Stimulated activated CD8-positive, alpha-beta memory T cell treated with anti-CD3 and anti-CD28 coated beads, Interleukin-12 subunit alpha, Interleukin-12 subunit beta, amount 100 ng/mL, for 24 hours (primary cell): ENCODE data around the gene PHB1.
"Not testable (repeated sequence)": the region's sequence is repeated elsewhere in the genome, so short reads cannot be mapped to it uniquely, and the experiment has no call there.

Experiments used
- DNase-seq: peaks from one replicate; pipeline ENCODE4 v3.0.0-alpha.2; 2020; ENCODE audit errors: extremely low read depth

Gene PHB1

DNA sequence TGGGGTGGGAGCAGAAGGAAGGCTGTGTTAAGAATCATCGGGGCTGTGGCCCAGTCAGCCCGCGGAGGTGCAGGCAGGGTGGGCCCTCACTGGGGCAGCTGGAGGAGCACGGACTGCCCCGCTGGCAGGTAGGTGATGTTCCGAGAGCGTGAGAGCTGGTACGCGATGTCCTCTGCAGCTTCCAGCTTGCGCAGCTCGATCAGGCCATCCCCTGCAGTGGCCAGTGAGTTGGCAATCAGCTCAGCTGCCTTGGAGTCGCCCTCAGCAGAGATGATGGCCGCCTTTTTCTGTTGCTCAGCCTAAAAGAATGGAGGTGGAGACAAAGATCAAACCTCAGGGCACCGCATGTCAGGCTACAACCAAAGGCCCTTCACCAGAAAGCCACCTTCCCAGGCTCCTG, 9.8 kb downstream of the PHB1 start:
- no peak for DNase-seq

DNA sequence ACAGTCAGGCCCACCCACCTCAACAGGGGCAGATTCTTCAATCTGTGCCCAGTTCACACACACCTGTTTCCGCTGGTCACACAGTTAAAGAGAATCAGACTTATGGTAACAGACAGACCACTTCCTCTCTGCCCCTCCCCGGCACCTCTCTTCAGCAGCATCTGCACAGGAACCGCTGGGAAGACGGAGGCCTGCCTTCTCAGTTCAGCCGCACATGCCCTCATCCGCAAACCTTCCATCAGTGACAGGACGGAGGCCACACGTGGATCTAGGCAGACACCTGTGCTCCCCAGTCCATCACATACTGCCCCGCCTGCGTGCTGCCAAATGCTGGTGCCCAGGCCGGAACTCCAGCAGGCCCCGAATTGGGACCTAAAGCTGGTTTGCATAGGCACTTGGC, 10.3 kb downstream of the PHB1 start:
- DNase-seq = no peak

DNA sequence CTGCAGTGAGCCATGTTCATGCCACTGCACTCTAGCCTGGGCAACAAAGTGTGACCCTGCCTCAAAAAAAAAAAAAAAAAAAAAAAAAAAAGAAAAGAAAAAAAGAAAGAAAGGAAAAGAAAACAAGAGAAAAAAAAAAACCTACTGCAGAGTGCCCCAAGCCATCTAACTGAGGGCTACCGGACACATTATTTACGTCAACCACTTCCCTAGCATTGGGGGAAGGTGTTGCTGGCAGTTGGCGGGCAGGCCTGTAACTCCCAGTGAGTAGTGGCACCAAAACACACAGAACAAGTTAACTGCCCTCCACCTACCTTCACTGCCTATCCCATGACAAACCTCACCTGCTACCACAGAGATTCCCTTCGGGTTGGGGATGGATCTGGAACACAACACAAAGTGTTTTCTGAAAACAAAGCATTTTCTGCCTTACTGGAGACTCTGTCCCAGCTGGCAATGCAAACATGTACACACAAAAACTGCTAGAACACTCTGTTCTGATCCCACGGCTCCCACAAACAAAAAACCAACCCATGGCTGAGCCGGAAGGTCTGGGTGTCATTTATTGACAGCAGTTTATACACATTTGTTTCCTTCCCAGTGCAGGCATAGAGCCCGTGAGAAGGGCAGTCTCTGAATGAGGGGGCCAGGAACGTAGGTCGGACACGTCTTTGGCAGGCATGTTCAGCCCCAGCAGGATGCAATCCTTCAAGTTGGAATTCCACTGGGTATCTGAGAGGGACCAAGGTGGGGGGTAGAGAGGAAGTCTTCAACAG, 11.0 kb downstream of the PHB1 start:
- no peak for DNase-seq

DNA sequence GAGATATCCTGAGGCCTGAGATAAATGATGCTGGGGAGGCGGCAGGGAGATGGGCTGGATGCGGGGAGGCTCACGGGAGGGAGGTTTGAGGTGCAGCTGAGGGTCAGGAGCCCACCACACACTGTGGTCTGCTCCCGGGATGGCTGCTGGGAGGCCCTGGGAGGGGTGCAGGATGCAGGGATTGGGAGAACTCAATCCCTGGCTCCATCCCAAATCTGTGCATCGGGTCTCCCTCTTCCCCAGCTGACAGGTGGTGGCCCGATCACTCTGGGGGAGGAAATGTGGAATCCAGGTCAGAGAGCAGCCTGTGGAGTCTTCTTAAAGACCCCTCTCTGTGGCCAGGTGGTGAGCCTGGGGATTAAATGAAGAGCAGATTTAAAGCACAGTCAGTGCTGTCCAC, 12.0 kb downstream of the PHB1 start:
- no peak for DNase-seq

DNA sequence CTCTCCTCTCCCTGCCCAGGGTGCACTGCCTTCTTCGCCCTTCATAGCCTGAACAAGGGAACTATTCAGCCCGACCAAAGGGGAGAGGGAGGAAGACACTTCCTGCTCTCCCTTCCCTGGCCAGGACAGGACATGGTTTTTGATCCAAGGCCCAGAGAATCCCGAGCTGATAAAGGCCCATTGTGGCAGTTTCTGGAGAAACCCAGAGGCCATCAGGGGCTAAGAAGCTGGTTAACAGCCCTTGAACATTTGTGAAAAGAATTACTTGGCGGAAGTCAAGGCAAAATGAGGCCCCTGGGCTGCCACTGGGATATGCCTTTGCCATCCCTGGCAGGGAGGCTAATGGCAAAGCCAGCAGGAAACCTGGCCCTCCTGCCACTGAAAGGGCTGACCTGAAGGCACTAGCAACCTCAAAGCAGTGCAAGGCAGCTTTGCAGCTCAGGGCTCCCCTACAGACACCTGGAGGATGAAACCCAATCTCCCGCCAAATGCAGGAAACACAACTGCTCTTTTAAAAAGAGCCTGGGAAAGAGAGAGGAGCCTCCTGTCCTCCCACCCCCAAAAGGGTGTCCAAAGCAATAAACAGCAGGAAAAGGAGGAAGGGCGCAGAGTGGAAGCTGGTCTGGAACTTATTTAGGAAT, 12.6 kb downstream of the PHB1 start:
- DNase-seq = no peak

DNA sequence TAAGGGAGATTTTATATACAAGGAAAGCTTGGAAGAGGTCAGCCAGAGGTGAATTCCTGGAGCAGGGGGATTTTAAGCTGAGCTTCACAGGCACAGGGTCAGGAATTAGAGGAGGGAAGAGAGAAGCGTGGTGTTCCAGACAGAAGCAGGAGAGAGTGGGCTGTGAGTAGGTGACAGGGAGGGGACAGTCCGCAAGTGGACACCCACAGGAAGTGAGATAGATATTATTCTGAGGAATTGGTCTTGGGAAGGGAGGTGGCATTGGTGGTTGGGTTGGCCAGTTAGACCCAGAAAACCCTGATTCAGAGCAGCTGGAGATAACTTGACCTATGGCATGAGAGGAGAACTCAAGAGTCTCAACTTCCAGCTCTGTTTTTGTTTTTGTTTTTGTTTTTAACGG, 14.7 kb downstream of the PHB1 start:
- DNase-seq = no peak

DNA sequence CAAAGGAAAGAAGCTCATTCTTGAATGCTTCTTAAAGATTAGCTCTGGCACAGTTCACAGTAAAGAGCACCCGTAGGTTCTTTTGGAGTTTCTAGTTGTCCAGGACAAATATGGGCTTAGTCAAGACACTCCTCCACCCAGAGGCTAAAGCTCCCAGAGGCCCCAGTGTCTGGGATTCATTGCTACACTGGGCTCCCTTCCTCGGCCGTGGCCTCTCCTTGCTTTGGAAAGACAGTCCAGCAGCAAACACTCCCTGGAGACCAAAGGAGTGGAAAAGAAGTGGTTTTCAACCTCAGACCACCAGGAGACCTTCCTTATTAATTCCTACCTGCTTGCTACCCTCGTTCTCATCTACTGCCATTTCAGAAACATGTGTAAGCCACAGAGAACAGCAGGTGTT, 17.1 kb downstream of the PHB1 start:
- no peak for DNase-seq

DNA sequence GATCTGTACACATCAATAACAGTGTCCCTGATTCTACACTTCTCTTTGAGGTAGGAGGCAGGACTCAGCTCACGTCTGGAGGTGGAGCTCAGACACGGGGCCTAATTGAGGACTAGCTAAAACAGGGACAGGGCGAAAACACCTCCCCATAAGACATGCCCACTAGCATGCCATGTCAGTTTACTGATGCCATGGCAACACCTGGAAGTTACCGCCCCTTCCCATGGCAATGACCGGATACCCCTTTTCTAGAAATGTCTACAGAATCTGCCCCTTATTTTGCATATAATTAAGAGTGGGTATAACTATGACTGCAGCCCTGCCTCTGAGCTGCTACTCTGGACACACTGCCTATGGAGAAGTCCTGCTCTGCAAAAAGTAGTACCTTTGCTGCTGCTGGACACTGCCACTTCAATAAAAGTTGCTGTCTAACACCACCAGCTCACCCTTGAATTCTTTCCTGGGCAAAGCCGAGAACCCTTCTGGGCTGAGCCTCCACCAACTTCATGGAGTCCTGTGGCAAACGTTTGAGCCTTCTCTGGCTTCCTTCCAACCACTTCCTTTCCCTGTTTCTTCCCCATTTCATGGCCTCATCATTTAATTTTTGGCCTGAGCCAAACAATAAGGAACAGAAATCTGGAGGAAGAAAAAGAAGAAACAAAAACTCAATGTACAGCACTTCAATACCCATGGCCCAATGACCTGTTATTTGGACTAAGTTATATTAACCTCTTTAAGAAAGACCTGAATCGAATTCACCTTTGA, 21.0 kb downstream of the PHB1 start:
- DNase-seq = no peak

DNA sequence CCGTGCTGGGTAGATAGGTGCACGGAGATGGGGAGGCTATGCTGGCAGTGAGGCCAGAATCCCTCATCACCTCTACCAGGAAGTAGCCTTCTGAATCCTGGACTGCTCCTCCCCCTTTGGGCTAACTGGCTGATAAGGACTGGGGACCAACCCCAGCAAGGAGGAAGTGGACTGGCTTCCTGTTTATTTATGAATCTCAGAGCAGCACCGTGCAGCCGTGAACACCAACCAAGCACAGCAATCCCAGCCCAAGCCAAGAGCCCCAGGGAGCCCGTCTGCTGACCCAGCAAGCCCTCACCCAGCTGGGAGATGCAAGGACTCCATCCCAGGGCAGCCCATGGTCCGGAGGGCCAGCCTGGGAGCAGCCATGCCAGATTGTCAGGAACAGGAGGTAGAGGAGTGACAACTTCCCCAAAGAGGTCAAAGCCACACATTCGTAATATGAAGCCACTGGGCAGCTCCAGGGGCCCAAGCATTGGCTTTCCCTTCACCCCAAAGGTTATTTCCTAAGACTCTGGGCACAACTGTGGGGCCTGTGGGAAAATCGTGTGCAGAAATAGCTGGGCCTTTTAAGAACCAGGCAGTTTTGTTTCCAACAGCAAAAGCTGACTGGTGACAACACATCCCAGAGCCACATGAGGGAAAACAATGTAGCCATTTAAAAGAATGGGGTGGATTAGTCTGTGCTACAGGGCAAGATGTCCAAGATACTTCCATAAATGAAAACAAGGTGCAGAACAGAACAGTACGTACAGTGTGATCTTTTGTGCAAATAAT, 23.9 kb downstream of the PHB1 start:
- no peak for DNase-seq

DNA sequence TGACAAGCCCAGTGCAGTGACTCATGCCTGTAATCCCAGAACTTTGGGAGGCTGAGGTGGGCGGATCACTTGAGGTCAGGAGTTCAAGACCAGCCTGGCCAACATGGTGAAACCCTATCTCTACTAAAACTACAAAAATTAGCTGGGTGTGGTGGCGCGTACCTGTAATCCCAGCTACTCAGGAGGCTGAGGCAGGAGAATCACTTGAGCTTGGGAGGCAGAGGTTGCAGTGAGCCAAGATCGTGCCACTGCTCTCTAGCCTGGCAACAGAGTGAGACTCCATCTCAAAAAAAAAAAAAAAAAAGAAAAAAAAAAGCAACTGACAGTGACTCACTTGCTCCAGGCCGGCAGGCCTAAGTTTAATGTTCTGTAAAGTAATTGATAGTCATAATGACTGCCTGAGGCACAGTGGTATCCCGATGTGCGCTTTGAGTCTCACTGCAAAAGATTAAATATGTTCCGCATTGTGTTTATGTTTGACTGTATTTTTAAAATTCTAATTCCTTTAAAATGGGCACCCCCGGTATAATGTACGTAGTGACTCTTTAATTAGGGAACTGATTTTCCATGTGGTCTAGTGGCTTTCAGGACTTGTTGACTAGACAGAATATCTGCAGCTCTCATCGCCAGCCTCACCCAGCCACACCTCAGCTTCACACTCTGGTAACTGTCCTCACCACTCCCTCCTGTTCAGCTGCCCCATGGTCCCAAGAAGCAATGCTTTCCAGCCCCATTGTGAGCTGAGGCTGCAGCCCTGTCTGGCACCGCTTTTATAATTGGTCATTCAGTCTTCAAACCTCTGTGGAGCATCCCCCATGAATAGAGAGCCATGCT, 25.0 kb downstream of the PHB1 start:
- not testable (repeated sequence) for DNase-seq

DNA sequence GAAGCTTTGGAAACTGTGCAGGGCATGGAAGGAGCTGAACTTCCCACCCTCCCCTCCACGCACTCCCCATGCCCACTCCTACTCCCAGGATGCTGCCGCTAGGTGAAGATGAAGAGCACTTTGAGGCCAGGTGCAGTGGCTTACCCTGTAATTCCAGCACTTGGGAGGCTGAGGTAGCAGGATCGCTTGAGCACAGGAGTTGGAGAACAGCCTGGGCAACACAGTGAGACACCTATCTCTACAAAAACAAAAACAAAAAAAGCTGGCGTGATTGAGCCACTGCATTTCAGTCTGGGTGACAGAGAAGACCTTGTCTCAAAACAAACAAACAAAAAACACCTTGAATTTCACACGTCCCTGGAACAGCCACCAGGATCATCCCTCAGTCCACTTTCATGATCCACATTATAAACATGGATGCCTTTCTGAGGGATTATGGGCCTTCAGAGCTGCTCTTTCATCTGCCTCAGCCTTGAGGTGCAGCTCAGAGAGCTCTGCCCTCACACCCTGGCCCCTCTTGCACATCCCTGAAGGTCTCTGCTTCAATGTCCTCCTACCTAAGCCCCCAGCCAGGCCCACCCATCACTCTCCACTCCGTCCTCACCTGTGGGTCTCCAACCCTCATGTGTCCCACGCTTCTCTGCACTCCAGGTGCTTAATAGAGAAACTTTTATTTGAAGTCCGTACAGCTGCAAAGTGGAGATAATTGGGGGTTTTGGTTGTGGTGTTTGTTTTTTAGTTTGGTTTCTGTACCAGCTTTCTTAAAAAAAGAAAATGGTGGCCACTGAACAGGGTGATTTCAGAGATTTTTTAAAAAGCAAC, 25.8 kb downstream of the PHB1 start:
- no peak for DNase-seq

DNA sequence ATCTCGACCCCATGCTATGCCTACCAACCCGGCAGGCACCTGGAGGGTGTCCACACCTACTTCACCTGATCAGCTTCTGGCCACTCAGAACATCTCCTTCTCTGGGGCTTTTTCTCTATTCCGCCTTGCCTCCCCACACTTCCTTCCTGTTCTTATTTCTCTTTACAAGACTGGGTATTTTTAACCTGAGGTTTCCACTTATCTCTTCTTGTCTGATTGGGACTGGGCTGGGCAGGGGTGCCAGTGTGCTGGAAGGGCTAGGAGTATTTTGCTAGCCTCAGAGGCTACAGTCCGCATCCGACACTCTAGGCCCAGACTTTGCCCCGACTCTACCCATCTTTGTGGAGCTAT, 26.4 kb downstream of the PHB1 start:
- DNase-seq = no peak

DNA sequence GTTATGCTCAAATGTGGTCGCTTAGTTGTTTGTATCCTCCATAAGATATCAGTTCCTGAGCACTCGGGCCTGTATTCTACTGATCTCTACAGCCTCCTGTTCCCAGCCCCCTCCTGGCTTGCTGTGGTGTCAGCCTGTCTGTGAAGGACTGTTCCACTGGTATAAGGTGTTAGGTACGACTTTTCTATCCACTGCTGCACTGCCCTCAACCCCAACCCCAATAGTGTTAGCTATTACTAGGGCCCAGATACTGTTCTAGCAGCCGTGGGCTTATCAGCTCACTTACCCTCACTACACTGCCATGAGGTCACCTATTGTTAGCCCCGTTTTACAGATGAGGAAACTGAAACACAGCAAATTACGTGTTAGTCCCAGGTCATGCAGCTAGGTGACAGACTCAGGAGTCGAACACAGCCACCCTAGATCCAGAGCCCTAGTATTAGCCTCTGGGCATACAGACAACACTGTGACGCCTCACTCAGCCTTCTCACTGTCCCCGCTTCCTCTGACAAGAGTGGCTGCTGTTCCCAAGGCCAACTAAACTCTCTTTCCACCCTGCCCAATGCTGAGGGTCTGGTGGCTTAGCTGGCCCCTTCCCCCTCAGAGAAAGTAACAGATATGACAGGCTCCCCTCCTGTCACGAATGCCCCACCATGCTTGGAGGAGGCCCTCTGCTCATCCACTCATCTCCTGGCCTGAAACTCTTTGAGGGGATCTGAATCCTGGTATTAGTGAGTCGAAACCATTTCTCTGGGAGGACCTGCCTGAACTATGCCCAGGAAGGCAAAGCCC, 27.0 kb downstream of the PHB1 start:
- DNase-seq = no peak

DNA sequence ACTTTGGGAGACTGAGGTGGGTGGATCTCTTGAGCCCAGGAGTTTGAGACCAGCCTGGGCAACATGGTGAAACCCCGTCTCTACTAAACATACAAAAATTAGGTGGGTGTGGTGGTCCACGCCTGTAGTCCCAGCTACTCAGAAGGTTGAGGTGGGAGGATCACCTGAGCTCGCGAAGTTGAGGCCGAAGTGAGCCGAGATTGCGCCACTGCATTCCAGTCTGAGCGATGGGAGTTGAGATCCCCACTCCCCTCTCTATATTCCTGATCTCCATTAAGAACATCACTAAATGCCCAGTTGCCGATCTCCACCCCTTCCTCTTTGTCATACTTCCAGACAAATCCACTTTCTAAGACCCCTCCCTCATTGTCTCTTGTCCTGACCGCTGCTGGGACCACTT, 28.3 kb downstream of the PHB1 start:
- DNase-seq = no peak

DNA sequence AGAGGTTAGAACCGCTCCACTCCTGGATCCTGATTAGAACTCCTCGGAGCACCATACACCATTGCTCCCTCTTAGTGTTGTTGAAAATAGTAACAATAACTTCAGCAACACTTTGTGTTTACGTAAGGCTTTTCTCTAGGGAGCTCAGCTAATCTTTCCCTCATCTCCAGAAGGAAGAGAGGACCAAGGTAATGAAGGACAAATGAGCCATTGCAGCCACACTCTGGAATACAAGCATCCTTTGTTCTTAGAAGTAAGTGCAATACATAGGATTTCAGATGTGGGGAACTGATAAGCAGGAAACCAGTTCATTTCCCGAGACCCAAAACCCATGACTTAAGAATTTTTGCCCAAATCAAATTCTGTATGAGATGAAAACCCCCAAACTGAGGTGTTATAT, 29.7 kb downstream of the PHB1 start:
- DNase-seq = no peak

DNA sequence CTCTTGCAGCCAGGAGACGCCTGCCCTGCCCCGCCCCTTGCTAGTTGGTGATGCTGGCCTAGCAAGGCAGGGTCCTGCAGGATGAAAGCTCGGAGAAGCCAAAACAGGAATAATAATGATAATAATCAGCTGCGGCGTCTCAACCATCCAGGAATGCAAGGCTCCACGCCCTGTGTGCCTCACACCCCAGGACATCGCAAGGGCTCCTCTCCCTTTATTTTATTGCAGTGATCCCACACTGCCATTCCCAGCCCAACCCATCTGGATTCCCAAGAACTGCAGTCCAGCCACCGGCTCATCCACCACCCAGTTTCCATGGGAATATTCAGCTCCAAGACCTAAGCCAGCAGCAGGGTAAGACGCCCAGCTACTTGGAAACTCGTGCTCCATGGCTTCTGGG, 31.6 kb downstream of the PHB1 start:
- DNase-seq = no peak

DNA sequence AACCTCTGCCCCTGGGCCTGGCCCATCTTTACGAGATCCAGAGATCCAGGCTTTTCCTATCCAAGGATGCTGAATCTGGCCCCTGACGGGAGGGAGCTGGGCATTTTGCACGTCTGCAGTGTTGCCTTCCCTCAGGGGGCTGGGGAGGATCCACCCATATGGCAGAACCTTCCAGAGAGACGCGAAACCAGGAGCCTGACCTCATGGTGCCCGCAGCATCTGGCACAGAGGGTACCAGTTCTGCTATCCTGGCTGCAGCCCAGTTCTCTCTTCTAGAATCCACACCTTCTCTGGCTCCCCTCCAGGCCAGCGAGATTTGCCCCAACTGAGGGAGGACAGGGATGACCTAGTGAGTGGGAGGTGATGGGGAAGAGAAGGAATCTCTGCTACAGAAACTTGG, 32.1 kb downstream of the PHB1 start:
- DNase-seq = no peak

DNA sequence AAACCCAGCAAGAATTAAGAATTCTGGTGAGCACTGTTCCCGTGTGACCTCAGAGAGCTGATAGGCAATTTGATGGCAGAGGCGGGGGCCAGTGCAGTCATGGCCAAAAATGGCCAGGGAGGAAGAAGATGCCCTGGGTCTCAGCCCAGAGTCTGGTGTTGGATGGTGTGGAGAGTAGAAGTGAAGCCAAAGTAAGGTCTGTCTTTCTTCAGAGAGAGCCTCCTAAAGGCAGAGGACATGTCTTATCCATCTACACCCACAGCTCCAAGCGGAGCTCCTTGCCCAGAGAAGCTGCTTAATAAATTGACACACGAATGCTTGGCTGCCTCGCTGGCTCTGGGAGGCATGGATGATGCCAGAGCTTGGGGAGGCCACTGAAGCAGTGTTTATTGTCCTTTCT, 32.9 kb downstream of the PHB1 start:
- no peak for DNase-seq

DNA sequence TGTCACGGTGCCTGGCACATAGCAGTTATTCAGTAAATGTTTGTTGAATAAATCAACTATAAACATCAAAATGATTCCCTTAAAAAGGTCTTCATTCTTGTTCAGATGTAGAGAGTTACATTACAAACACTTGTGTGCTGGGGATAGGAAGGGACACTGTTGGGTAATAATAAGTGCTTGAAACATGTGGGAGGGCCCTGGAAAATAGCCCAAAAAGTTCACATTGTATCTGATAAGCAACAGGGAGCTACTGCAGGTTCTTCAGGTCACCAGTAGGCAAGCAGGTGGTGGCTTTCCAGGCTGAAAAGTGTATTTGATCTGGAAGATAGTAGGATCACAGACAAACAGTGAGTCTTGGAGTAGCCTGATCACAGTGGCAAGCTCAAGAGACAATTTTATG, 33.6 kb downstream of the PHB1 start:
- DNase-seq = no peak

DNA sequence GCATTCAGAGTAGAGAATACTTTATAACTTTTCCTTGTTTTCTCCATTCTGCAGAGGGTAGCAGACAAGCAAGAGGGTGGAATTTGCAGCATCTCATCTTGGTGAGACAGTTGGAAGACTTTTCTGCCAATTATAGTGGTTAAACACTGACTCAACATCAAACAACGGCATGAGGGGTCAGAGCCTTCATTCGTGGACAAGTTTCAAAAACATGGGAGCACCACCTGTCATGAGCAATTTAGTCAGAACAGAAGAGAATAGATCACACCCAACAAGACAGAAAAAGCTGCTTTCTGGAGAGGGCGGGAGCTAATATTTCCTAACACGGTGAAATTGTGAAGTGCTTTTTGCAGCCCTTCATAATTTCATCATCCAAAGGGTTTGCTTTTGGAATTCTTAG, 34.8 kb downstream of the PHB1 start:
- no peak for DNase-seq
